NB4 (cell line): ENCODE data around the gene TPRG1.
"Not testable (repeated sequence)": the region's sequence is repeated elsewhere in the genome, so short reads cannot be mapped to it uniquely, and the experiment has no call there.

Experiments
- DNase-seq: peaks from one replicate; pipeline ENCODE4 v3.0.0; 2010; ENCODE audit warnings: low read depth
- H3K4me3 ChIP-seq: one replicate; pipeline ENCODE4 v1.5.1; 2011; ENCODE audit warnings: mild to moderate bottlenecking, low read depth, low read length, moderate library complexity
- MYC ChIP-seq: IDR thresholded peaks from 2 replicates; pipeline ENCODE4 v1.6.1; 2011; ENCODE audit warnings: low read depth, low read length
- POLR2A ChIP-seq: IDR thresholded peaks from 2 replicates; pipeline ENCODE4 v1.6.1; 2011; ENCODE audit warnings: mild to moderate bottlenecking; ENCODE audit not compliant: insufficient read length; ENCODE audit errors: extremely low read depth
- TF ChIP-seq, protein P1 (sequence below): IDR thresholded peaks from one replicate; pipeline ENCODE4 v1.5.1; 2012; ENCODE audit warnings: low read depth, low read length
- TF ChIP-seq, protein P2 (sequence below): IDR thresholded peaks from 2 replicates; pipeline ENCODE4 v1.6.1; 2011; ENCODE audit warnings: low read depth, low read length

Gene TPRG1

GRCh38 chr3:189320511-189320910 is 148.7 kb downstream of the TPRG1 start:
- H3K4me3 ChIP-seq, result no peak overlapping the region
- no peak for DNase-seq
- TF ChIP-seq, protein P1, sequence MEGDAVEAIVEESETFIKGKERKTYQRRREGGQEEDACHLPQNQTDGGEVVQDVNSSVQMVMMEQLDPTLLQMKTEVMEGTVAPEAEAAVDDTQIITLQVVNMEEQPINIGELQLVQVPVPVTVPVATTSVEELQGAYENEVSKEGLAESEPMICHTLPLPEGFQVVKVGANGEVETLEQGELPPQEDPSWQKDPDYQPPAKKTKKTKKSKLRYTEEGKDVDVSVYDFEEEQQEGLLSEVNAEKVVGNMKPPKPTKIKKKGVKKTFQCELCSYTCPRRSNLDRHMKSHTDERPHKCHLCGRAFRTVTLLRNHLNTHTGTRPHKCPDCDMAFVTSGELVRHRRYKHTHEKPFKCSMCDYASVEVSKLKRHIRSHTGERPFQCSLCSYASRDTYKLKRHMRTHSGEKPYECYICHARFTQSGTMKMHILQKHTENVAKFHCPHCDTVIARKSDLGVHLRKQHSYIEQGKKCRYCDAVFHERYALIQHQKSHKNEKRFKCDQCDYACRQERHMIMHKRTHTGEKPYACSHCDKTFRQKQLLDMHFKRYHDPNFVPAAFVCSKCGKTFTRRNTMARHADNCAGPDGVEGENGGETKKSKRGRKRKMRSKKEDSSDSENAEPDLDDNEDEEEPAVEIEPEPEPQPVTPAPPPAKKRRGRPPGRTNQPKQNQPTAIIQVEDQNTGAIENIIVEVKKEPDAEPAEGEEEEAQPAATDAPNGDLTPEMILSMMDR, result no peak
- no peak for TF ChIP-seq MYC
- no peak for TF ChIP-seq POLR2A
- TF ChIP-seq, protein P2, sequence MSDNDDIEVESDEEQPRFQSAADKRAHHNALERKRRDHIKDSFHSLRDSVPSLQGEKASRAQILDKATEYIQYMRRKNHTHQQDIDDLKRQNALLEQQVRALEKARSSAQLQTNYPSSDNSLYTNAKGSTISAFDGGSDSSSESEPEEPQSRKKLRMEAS, result no peak

DNA sequence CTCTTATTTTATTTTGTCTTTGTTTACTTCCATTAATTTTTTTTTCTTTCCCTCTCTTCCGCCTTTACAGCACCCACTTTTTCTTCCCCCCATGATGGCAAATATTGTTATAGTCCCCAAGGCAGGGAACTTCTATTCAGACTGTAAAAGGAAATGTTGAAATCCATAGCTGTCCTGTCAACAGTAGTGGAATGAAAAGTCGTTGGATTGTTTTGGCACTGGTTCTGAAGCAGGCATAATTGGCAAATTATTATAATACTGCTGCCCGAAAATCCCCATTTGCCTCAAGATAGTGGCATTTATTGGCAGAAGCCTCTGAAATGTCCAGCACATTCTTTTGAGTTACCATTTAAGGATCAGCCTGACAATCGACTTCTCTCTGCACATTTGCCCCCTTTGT is 150.6 kb downstream of the TPRG1 start:
- H3K4me3 ChIP-seq, result no peak overlapping the region
- DNase-seq, result no peak
- TF ChIP-seq MYC, result no peak
- TF ChIP-seq, protein P1, result no peak
- TF ChIP-seq POLR2A, result no peak
- TF ChIP-seq, protein P2, result no peak

DNA sequence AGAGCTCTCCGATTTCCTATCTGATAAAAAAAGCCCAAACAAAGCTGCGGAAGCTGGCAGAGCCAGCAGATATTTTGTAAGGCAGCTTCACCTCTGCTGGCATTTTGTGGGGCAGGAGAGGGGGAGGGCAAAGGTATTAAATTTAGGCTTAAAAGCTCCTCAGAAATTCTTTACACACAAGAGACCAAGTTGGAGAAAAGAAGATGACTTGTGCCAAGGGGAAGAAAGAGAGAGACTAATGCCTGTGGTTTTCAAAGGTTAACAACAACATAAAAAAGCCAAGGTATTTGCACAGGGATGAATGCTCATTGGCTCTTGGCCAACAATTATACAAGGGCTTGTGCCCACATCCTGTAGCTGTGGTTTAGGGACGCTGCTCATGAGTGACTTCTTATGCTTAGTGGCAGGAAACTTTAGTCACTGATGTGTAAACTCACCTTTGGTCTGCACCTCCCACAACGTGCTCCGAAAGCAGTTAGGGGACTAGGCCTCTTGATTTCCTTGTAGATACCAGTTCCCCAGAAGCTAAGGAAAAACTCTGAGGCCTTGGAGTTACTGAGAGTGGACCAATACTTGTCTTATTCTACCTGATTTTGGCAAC is 152.9 kb downstream of the TPRG1 start:
- H3K4me3 ChIP-seq, result no peak overlapping the region
- peak; percentile 98 for DNase-seq
- TF ChIP-seq, protein P1, result no peak
- TF ChIP-seq POLR2A (no peak), MYC (peak; percentile 79; the same call in 1 of the 2 replicates)
- TF ChIP-seq, protein P2, result peak; percentile 65; the same call in 1 of the 2 replicates

- TF ChIP-seq, protein P2, result no peak
- TF ChIP-seq POLR2A (no peak), MYC (no peak)
- TF ChIP-seq, protein P1, result no peak
- no peak for DNase-seq
- H3K4me3 ChIP-seq, result no peak overlapping the region
Observed at GRCh38 chr3:189325454-189325853, 153.7 kb downstream of the TPRG1 start.

DNA sequence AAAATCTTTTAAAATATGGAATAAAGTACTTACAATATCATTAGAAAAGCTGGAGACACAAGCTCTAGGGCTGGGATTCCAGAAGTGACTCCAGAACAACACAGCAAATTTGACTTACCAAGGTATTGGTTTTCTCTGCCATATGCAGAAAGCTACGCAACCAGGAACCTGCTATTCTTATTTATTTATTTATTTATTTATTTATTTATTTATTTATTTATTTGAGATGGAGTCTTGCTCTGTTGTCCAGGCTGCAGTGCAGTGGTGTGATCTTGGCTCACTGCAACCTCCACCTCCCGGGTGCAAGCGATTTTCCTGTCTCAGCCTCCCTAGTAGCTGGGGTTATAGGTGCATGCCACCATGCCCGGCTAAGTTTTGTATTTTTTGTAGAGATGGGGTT is 157.9 kb downstream of the TPRG1 start:
- not testable (repeated sequence) for DNase-seq, H3K4me3 ChIP-seq

- no peak for DNase-seq
- TF ChIP-seq, protein P1, result no peak
- TF ChIP-seq MYC (no peak), POLR2A (no peak)
- TF ChIP-seq, protein P2, result no peak
- H3K4me3 ChIP-seq, result no peak overlapping the region
Observed at GRCh38 chr3:189330066-189330465, 158.3 kb downstream of the TPRG1 start.
